ENCODE data around the gene AHR. TPM values are rescaled to one million over a fixed set of nuclear protein-coding genes. Genes with fewer than 3 reads are reported as not detected.

Gene AHR
- total RNA-seq, 2 donors from 2014 or later: 30.3 to 48.9 TPM

DNA sequence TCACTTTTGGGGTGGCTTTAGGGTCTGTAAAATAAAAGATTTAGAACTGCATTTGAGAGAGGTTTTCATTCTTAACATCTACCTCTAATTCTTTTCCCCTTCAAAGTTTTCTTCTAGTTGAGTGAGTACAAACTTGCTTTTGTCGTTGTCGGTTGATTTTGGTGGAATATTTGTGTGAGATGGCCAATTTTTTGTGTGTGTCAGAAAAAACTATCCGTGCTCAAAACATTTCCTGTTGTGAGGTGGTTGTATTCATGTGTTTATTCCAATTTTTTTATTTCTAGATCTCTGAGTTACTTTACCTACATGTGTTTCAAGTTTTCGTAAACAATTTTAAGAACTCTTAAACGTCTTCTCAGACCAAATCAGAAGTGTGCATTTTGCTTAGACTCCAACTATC is 1.6 kb downstream of the AHR start:
- H3K9ac ChIP-seq (ENCODE audit: low read depth in 2 of 2, low read length in 2 of 2): peak overlapping the region; percentile 92 to 100
- DNase-seq: no peak
- H3K27ac ChIP-seq: peak overlapping the region; percentile 99
- no peaks in the 10 kb centered on the region for H3K9me3 ChIP-seq
- intact Hi-C loops (cut with DNase I): loop anchor here (5.0 to 10.0 kb wide), 2 partner anchors 255 to 352 kb away; no protein-coding TSS in a partner anchor
- H3K36me3 ChIP-seq: no peaks in the 10 kb centered on the region
- TF ChIP-seq, protein P1, sequence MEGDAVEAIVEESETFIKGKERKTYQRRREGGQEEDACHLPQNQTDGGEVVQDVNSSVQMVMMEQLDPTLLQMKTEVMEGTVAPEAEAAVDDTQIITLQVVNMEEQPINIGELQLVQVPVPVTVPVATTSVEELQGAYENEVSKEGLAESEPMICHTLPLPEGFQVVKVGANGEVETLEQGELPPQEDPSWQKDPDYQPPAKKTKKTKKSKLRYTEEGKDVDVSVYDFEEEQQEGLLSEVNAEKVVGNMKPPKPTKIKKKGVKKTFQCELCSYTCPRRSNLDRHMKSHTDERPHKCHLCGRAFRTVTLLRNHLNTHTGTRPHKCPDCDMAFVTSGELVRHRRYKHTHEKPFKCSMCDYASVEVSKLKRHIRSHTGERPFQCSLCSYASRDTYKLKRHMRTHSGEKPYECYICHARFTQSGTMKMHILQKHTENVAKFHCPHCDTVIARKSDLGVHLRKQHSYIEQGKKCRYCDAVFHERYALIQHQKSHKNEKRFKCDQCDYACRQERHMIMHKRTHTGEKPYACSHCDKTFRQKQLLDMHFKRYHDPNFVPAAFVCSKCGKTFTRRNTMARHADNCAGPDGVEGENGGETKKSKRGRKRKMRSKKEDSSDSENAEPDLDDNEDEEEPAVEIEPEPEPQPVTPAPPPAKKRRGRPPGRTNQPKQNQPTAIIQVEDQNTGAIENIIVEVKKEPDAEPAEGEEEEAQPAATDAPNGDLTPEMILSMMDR (IDR thresholded peaks at IDR 0.05): no peak
- peak overlapping the region; percentile 95 for H3K4me3 ChIP-seq
- peaks cover 9% of the 10 kb centered on the region for H3K4me1 ChIP-seq
- H3K27me3 ChIP-seq: no peaks in the 10 kb centered on the region

DNA sequence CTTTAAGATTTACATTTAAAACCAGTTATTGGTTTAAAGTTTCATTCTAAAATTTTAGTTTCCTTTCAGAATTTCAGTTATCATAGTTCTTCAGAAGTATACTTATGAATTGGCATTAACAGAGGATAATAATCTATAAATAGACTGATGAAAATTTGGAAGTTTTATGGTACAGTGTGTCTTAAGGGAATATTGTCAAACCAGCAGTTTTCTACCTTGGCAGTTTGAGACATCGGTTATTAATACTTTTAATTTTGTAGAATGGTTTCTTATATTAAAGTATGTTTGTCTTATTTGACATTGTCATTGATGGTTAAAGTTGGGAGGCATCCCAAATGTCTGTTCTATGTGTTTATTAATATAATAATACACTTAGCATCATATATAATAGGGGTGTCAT is 2.0 kb downstream of the AHR start:
- DNase-seq: no peak
- Histone ChIP-seq H3K9me3 (no peaks in the 10 kb centered on the region), H3K4me3 (peak overlapping the region; percentile 95), H3K9ac (ENCODE audit: low read depth in 2 of 2, low read length in 2 of 2) (peak overlapping the region in 1 of 2 donors; percentile 92), H3K36me3 (no peaks in the 10 kb centered on the region), H3K27me3 (no peaks in the 10 kb centered on the region), H3K27ac (peak overlapping the region; percentile 99), H3K4me1 (peaks cover 13% of the 10 kb centered on the region)
- intact Hi-C loops (cut with DNase I): loop anchor here (5.0 to 10.0 kb wide), 2 partner anchors 254 to 352 kb away; no protein-coding TSS in a partner anchor
- TF ChIP-seq, protein P1 (IDR thresholded peaks at IDR 0.05): no peak

DNA sequence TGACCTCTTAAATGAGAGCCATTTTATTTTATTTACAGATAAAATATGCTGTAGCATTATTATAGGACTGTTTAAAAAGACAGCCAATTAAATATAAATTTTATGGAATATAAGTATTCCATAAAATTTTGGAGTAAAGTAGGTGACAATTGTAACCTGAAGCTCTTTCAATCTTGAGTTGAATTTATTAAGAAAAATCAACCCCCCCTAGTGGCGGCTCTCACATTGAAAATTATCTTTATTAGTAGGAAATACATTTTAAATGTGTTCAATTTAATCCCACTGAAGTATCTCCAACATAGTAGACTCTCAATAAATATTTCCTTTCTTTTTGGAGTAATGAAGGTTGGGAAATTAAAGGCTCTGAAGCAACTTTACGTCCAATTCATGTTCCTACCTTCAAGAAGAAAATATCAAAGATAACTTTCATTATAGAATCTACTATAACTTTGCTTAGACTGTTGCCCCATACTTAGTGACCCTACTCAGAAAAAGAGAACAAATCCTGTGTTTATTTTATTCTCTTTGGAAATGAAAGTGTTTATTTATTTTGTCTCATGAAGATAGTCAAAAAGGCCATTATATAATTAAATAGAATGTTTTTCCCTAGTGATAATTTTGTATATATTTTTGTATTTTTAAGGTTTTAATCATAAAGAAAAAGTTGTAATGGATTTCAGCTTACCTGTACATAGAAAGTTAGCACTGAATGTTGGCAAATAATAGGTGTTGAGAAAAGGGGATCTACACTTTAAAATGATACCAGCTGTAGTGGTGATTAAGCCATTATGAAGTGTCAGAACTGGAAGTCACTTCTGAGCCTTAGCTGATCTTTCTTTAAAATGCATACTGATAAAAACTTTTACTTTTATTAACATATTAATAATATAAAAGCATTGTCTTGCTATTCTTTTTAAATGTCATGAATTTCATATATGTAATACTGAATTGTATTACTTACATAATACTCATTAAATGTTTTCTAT is 3.3 kb downstream of the AHR start:
- H3K9ac ChIP-seq (ENCODE audit: low read depth in 2 of 2, low read length in 2 of 2): no peak overlapping the region
- no peaks in the 10 kb centered on the region for H3K36me3 ChIP-seq
- DNase-seq: peak; percentile 67
- intact Hi-C loops (cut with DNase I): loop anchor here (5.0 to 10.0 kb wide), 2 partner anchors 253 to 351 kb away; no protein-coding TSS in a partner anchor
- peak overlapping the region; percentile 1 for H3K27ac ChIP-seq
- no peaks in the 10 kb centered on the region for H3K27me3 ChIP-seq
- peak overlapping the region; percentile 95 for H3K4me3 ChIP-seq
- TF ChIP-seq, protein P1 (IDR thresholded peaks at IDR 0.05): peak; percentile 55
- H3K9me3 ChIP-seq: no peaks in the 10 kb centered on the region
- peaks cover 13% of the 10 kb centered on the region for H3K4me1 ChIP-seq

DNA sequence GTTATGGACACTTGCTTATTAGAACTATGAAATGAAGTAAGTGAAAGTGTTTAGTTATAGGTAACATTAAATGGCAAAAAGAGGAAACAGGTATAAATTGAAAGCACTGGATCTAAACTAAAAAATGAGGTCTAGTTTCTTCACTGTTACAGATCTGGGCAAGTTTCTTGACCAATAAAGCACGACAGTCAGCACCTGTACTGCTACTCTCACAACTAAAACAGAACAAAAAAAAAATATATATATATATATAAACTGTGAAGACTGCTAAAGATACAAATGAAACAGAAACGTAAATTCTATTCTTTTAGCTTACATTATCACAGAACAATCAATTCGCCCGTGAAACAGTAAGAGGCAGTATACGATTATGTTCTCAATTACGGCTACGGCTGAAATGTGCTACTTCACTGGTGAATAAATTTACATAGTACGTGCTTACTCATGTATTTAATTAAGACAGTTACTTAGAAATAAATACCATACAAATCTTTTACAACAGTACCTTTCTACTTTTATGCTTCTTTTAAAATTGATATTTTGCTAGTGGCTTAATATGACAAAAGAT is 4.2 kb downstream of the AHR start:
- H3K27me3 ChIP-seq: no peaks in the 10 kb centered on the region
- TF ChIP-seq, protein P1 (IDR thresholded peaks at IDR 0.05): no peak
- H3K9ac ChIP-seq (ENCODE audit: low read depth in 2 of 2, low read length in 2 of 2): no peak overlapping the region
- H3K4me3 ChIP-seq: no peak overlapping the region
- H3K4me1 ChIP-seq: peaks cover 13% of the 10 kb centered on the region
- intact Hi-C loops (cut with DNase I): loop anchor here (5.0 to 10.0 kb wide), 2 partner anchors 252 to 350 kb away; no protein-coding TSS in a partner anchor
- H3K36me3 ChIP-seq: no peaks in the 10 kb centered on the region
- H3K9me3 ChIP-seq: no peaks in the 10 kb centered on the region
- no peak overlapping the region for H3K27ac ChIP-seq
- DNase-seq: no peak

DNA sequence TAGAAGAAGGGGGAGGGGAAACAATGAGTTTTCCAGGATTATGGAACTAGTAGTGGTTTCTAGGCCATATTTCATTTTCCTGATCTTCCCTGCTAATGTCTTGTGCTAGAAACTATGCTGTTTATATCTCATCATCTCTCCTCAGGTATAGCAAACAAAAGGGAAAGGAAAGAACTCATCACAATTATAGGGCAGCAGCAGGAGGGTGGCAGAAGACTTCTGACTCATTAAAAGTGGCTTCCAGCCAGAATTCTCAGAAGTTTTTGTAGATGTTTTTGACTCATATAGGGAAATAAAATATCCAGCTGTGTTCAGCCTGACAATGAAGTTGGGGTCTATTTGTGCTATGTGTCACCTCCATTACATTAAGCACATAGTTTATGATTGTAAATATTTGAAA is 6.5 kb downstream of the AHR start:
- Histone ChIP-seq H3K27ac (peak overlapping the region; percentile 10), H3K36me3 (no peaks in the 10 kb centered on the region), H3K9ac (ENCODE audit: low read depth in 2 of 2, low read length in 2 of 2) (no peak overlapping the region), H3K9me3 (no peaks in the 10 kb centered on the region), H3K27me3 (no peaks in the 10 kb centered on the region), H3K4me3 (no peak overlapping the region), H3K4me1 (peaks cover 13% of the 10 kb centered on the region)
- no peak for DNase-seq
- TF ChIP-seq, protein P1 (IDR thresholded peaks at IDR 0.05): no peak
- intact Hi-C loops (cut with DNase I): loop anchor here (5.0 to 10.0 kb wide), 2 partner anchors 250 to 347 kb away; no protein-coding TSS in a partner anchor

Data from colonic mucosa (tissue), 4 donors.